Activated CD4-positive, CD25-positive, alpha-beta regulatory T cell treated with anti-CD3 and anti-CD28 coated beads, Interleukin-2, amount 50 U/mL, for 16 hours (primary cell): ENCODE results near the gene CAMK4.

Source experiments
- DNase-seq: peaks from one replicate; pipeline ENCODE4 v3.0.0-alpha.2; 2020; ENCODE audit warnings: low read depth, low spot score

Gene CAMK4

DNA sequence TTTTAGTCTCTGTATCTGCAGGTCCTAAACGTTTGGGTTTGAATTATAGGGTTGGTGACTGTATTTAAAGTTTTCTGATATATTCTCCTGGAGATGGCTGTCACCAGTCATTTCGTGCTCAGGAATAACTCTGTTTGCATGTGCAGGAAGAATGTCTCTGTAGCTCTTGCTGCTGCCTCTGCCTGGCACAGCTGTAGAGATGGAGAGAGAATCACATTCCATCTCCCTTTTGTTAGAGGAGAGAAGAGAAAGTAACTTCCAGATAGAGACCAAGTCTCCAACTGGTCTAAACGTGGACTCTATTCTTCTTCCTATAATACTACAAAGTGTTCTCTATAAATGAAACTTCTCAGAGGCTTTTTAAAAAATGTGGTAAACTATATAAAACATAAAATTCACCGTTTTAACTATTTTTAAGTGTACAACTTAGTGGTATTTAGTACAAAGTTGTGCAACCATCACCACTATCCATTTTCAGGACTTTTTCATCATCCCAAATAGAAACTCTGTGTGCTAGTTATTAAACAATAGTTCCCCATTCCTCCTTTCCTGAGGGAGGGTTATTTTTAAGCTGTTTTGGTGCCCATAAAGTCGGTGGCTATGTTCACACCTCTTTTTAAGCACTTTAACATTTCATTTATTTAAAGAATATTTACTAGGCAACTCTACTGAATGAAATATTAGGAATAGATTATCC, 308.9 kb downstream of the CAMK4 start:
- no peak for DNase-seq

DNA sequence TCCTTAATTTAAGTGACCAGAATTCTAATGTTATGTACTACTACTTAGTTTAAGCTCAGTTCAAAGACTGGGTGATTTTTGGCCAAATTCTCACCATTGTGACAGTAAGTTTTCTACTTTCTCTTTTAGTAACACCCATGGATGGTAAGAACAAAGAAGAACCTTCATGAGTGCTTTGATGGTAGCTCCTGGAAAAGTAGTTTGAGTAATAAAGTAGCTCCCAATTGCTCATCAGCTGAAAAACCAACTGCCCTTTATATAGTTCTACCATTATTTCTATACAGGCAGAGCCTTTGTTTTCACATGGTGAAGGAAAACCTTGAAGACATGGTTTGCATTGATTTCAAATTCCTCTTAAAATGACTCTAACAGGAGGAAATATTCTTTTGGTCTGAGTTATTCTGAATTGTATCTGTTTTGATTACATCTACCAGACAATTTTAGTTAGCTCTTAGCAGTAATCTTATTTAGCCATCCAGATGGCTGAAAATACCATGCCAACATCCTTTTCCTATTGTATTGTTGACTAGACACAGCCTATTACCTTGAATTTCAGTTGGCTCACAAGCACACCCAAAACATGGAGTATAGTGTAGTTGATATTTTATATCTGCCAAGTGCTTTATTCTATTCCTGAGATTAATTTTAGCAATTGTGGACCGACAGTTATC, 311.8 kb downstream of the CAMK4 start:
- DNase-seq, result no peak

DNA sequence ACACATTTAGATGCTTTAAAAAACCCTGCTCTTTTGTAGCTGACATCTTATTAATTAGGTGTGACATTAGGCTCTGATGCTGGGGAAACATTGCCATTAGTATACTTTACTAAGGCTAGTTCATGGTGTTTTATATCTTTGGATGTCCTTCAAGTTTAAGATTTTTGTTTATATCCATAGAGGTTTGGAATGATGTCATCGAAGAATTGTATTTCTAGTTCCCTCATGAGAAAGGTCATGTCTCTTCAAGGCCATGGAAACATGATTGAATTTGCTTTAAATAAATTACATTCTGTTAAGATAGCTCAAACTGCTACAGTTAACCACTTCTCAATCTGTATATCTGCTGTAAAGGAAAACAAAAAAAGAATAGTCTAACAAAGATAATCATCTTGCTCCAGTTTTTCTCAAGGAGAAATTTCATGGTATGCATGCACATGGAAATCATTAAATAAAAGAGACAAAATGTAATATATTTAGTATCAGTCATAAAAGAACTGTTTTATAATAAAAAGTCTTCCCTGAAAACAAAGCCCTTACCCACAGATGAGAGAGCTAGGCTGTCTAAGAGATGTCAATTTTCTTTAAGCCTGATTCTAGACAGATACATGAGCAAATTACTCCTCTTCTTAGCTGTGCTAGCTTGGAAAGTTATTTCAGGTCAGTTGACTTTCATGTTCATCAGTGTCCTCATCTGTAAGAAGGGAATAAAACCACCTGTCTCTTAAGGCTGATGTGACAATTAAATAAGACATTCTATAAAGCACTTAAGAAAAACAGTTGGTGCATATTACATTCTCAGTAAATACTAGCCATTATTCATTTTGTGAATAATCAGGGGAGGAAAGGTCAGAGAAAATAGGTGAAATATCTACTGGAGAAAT, 313.2 kb downstream of the CAMK4 start:
- DNase-seq, result no peak
